ENCODE measurements around the gene MIAT. TPM values are rescaled to one million over a fixed set of nuclear protein-coding genes. Genes with fewer than 3 reads are reported as not detected.

Gene MIAT
- polyA plus RNA-seq, 2 of the 4 experiments (the other 2 are of a cell fraction) = 1.5 to 2.2 TPM

GRCh38 chr22:26712158-26712557, 54.8 kb downstream of the MIAT start:
- FAIRE-seq (no peak), DNase-seq (ENCODE audit: low read depth in 1 of 2, low spot score in 1 of 2) (no peak), ATAC-seq (no peak)
- ChIA-PET POLR2A (no interaction called here), CTCF (no interaction called here)
- peaks cover 21% of the 10 kb centered on the region for H3K4me1 ChIP-seq
- no peak for TF ChIP-seq CBX2 (IDR thresholded peaks at IDR 0.05; ENCODE audit: borderline replicate concordance, low read depth)
- no peak for TF ChIP-seq SREBF2 (IDR thresholded peaks at IDR 0.05)
- TF ChIP-seq EHMT2 (IDR thresholded peaks at IDR 0.05; ENCODE audit: low read depth) = no peak
- TF ChIP-seq PHF8 (IDR thresholded peaks at IDR 0.05; ENCODE audit: borderline replicate concordance, low read depth) = no peak
- no peak for TF ChIP-seq ZSCAN20 (CRISPR knock-in tag; IDR thresholded peaks at IDR 0.05)
- no peak for TF ChIP-seq ZNF302 (CRISPR knock-in tag; IDR thresholded peaks at IDR 0.05)
- TF ChIP-seq HES2 (IDR thresholded peaks at IDR 0.05) = no peak
- no peak for TF ChIP-seq TFCP2L1 (CRISPR knock-in tag; IDR thresholded peaks at IDR 0.05)
- no peak for TF ChIP-seq MAX (IDR thresholded peaks at IDR 0.05)
- TF ChIP-seq ELK1 (IDR thresholded peaks at IDR 0.05; ENCODE audit: low read depth, low read length) = no peak
- TF ChIP-seq GATA3 (IDR thresholded peaks at IDR 0.05; ENCODE audit: borderline replicate concordance) = no peak
- no peak for TF ChIP-seq RNF2 (IDR thresholded peaks at IDR 0.05; ENCODE audit: borderline replicate concordance, low read depth)
- no peak for TF ChIP-seq SMC3 (IDR thresholded peaks at IDR 0.05)
- TF ChIP-seq CTCF (IDR thresholded peaks at IDR 0.05) = no peak
- no peak overlapping the region for H3K4me3 ChIP-seq
- H3K4me2 ChIP-seq = no peak overlapping the region
- no peak overlapping the region for H3K27ac ChIP-seq
- peaks cover 11% of the 10 kb centered on the region; the same call in 2 of the 3 replicates for H3K9me3 ChIP-seq
- 80% methylated on average over 8 of the region's 8 CpGs for WGBS (ENCODE audit: missing lambda C conversion rate)

GRCh38 chr22:26713823-26714449, 56.5 kb downstream of the MIAT start:
- ATAC-seq = peak; percentile 30 to 67; a peak in 4 of 6 replicates
- H3K27ac ChIP-seq = peak overlapping the region; percentile 39 to 73; a peak in 5 of 6 replicates

GRCh38 chr22:26714971-26715370, 57.6 kb downstream of the MIAT start:
- Histone ChIP-seq H3K4me3 (no peak overlapping the region), H3K9me3 (no peaks in the 10 kb centered on the region), H3K4me1 (peaks cover 40% of the 10 kb centered on the region), H3K27ac (peak overlapping the region; percentile 19 to 73; a peak in 3 of 6 replicates), H3K4me2 (no peak overlapping the region)
- ATAC-seq = no peak
- CTCF ChIA-PET = interaction anchor here (1.6 kb wide), 1 partner anchor 36 kb away, joined by 4 read pairs; no protein-coding TSS in a partner anchor
- 90% methylated on average over 9 of the region's 11 CpGs for WGBS (ENCODE audit: missing lambda C conversion rate)
- TF ChIP-seq E2F6 (IDR thresholded peaks at IDR 0.05; ENCODE audit: borderline replicate concordance, low read depth) (no peak), NFE2L2 (conservative IDR thresholded peaks at IDR 0.05; ENCODE audit: low read length) (no peak), POLR2A (IDR thresholded peaks at IDR 0.05; ENCODE audit: low read length) (no peak)
- DNase-seq (ENCODE audit: low read depth in 1 of 2, low spot score in 1 of 2) = no peak
- POLR2A ChIA-PET = no interaction called here
- no peak for FAIRE-seq

More at GRCh38 chr22:26713823-26714449, 56.5 kb downstream of the MIAT start:
- TF ChIP-seq ZSCAN20 (CRISPR knock-in tag; IDR thresholded peaks at IDR 0.05) (no peak), FOSL2 (IDR thresholded peaks at IDR 0.05) (no peak), FOSL2 (CRISPR knock-in tag; IDR thresholded peaks at IDR 0.05) (peak; percentile 28; the same call in 1 of the 2 replicates)
- ChIA-PET POLR2A (no interaction called here), CTCF (interaction anchor here (1.6 kb wide), 1 partner anchor 35 kb away, joined by 4 read pairs; no protein-coding TSS in a partner anchor)
- Histone ChIP-seq H3K4me1 (peaks cover 35% of the 10 kb centered on the region), H3K4me2 (peak overlapping the region; percentile 47), H3K4me3 (no peak overlapping the region), H3K9me3 (no peaks in the 10 kb centered on the region)
- 43% methylated on average over 11 of the region's 12 CpGs for WGBS (ENCODE audit: missing lambda C conversion rate)
- DNase-seq (ENCODE audit: low read depth in 1 of 2, low spot score in 1 of 2) = peak in 1 of 2 experiments; percentile 23
- FAIRE-seq = no peak

All from A549 (cell line).